GM12864 (cell line): ENCODE results near the gene GZMA.

Experiments
- DNase-seq: peaks from one replicate; pipeline ENCODE4 v3.0.0-alpha.2; 2011; ENCODE audit warnings: low read depth
- H3K4me3 ChIP-seq: 2 replicates; pipeline ENCODE4 v1.5.1; 2011; ENCODE audit warnings: mild to moderate bottlenecking, low read depth, low read length, control low read depth
- TF ChIP-seq, protein P1 (sequence below): IDR thresholded peaks from 2 replicates; pipeline ENCODE4 v1.5.1; 2011; ENCODE audit warnings: low read depth, mild to moderate bottlenecking, moderate library complexity, low read length, control low read depth, inconsistent platforms; ENCODE audit errors: missing control alignments

The GZMA gene

DNA sequence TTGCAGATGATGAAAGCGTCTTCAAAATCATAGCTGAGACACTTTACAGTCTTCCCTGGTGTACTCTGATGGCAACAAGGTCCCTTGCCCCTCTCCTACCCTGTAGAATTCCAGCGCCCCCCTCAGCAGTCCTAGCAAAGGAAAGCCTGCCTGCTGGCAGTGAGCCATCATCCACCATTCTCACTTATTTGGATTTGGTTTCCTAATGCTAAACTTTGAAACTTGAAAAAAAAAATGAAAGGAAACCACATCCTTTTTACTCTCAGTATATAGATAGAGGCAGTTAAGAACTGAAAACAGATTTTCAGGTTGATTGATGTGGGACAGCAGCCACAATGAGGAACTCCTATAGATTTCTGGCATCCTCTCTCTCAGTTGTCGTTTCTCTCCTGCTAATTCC, at the start of gene GZMA:
TSS of gene GZMA (plus strand) at position 299 of the 400 bp plus-strand sequence. CDS start at position 336, 37 bp downstream.
- H3K4me3 ChIP-seq: no peak within 1 kb of the TSS
- TF ChIP-seq, protein P1, sequence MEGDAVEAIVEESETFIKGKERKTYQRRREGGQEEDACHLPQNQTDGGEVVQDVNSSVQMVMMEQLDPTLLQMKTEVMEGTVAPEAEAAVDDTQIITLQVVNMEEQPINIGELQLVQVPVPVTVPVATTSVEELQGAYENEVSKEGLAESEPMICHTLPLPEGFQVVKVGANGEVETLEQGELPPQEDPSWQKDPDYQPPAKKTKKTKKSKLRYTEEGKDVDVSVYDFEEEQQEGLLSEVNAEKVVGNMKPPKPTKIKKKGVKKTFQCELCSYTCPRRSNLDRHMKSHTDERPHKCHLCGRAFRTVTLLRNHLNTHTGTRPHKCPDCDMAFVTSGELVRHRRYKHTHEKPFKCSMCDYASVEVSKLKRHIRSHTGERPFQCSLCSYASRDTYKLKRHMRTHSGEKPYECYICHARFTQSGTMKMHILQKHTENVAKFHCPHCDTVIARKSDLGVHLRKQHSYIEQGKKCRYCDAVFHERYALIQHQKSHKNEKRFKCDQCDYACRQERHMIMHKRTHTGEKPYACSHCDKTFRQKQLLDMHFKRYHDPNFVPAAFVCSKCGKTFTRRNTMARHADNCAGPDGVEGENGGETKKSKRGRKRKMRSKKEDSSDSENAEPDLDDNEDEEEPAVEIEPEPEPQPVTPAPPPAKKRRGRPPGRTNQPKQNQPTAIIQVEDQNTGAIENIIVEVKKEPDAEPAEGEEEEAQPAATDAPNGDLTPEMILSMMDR: no peak
- no peak for DNase-seq

DNA sequence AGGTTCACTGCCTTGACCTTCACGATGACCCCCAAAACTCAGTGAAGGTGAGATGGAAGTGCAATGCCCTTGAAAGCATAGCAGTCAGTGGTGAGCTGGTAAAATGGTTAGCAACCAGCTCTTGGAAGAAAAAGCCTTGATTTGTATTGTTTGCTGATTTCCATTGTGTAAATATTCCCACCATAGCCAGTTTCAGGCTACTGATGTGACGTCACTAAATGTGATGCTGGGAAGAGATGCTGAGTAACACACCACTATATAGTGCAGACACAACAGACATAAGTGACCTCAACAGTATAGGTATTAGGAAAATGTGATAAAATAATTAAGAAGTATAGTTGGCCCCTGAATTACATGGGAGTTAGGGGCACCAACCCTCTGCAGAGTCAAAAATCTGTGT, 47.3 kb upstream of the GZMA start:
- DNase-seq: no peak
- TF ChIP-seq, protein P1: no peak
- H3K4me3 ChIP-seq: no peak overlapping the region

DNA sequence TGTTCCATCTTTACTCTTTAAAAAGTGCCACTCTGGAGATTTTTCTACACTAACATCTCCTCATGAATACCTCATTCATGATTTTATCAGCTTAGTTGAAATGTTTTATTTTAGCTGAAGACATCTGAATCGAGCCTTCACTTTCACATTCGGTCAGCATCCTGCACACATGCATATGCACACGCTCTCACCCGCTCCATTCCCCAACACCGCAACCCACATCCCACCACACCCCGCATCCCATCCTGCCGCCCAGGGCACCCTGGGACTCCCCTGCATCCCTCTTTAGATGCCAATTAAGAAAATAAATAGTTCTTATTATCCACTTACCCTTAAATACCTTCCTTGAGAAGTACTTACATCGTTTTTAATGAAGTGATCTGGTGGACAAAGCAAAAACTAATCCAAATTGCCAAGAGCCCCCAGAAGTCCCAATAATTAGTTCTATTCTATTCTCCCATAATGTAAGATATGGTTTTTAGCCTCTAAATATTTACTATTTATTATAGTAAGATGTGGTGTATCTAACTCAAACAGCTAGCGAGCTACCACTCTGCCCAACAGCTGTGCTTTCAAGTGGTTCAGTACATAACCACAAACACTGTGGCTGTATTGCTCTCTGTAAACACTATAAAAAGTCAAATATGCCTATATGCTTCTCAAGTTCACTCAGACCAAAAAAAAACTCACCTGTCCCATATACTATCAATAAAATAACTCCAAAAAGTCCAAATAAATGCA, 40.2 kb upstream of the GZMA start:
- no peak for DNase-seq
- TF ChIP-seq, protein P1: no peak
- H3K4me3 ChIP-seq: no peak overlapping the region

DNA sequence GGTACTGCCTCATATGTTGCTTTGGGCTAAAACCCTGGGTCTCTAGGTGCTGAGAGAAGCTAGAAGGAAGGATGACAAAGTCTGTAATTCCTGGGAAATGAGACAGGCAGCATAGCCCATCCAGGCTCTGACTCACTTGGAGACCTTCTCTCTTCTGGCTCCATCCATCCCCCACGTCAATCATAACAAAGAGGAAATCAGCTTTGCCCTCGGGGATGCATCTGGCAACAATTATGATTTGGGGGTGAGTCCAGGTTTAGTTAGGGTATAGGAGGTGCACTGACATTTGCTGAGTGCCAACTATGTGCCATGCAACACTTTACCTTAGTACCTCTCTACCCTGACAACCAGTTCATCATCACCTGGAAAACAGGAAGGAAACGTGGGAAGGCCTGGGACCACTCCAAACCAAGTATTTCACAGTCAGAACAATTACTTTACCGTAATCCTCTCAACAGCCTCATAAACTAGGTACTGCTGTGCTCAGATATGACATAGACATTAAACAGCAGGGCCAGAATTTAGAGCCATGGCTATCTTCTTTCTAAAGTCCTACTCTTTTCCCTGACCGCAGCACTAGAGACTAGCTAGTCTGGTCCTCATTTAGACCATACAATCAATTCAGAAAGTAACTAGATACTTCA, 39.1 kb upstream of the GZMA start:
- no peak for DNase-seq

DNA sequence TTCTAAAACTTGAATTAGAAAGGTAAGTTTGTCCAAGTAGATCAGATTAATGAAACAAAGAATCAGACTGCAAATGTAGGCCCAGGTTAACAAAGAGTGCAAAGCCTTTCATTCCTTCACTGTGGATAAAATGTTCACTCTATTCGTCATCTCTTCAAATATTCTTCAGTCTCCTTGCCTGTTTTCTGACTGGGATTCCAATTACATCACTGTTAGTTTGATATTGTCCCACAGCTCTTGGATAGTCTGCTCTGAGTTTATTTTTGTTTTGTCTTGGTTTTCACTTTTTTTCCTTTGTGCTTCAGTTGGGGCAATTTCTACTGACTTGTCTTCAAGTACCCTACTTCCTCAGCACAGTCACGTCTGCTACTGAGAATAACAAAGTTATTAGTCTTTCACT, 38.5 kb upstream of the GZMA start:
- DNase-seq: no peak
- TF ChIP-seq, protein P1: no peak
- H3K4me3 ChIP-seq: no peak overlapping the region

More for the DNA sequence above, 39.1 kb upstream of the GZMA start:
- TF ChIP-seq, protein P1: no peak
- H3K4me3 ChIP-seq: no peak overlapping the region

DNA sequence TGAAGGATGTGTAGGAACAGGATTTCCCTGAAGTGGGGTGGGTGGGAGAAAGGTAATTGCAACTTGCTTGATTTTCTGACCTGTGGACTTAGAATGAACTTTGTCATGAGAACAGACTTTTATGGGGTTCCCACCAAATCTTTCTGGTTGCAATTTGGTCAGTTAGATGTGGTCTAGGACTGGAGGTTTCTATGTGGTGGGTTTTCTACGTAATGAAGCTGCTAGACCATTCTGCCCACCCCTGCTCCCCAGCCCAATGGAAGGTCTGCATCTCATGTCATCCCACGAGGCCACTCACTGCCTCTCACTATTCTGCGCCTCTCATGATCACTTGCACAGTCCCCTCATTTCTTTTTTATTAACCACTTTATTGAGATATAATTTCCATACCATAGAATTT, 37.9 kb upstream of the GZMA start:
- DNase-seq: no peak
- TF ChIP-seq, protein P1: no peak
- H3K4me3 ChIP-seq: no peak overlapping the region

DNA sequence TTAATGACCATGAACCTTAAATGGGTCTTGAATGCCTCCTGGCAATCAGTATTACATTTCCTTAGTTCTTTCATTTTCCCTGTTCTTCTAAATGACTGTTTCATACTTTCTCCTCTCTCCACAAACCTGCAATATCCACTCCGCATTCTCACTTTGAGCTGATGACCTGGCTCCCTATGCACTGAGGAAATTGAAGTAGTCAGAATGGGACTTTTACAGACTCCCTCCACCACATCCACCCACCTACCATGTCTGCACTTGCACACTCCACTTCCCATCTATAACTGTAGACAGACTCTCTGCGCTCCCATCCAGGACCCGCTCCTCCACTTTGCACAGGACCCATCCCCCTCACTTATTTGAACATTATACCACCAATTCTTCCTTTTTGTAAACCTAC, 36.2 kb upstream of the GZMA start:
- TF ChIP-seq, protein P1: no peak
- H3K4me3 ChIP-seq: no peak overlapping the region
- no peak for DNase-seq
